RPMI7951 (cell line): ENCODE results near the gene CHKA. TPM values are rescaled to one million over a fixed set of nuclear protein-coding genes. Genes with fewer than 3 reads are reported as not detected.

Experiments used
- DNase-seq: peaks from one replicate; pipeline ENCODE4 v3.0.0-alpha.2; 2012; ENCODE audit warnings: low read depth
- total RNA-seq: library from RNA; depleted of rRNA; stranded (reverse); fragments of >200 nt; shearing (Covaris generic); gene quantifications from 2 replicates; pipeline ENCODE4 v1.2.3, GENCODE V29; 2014

CHKA gene
- total RNA-seq, 1 experiment from 2014 or later: 18.7 TPM

DNA sequence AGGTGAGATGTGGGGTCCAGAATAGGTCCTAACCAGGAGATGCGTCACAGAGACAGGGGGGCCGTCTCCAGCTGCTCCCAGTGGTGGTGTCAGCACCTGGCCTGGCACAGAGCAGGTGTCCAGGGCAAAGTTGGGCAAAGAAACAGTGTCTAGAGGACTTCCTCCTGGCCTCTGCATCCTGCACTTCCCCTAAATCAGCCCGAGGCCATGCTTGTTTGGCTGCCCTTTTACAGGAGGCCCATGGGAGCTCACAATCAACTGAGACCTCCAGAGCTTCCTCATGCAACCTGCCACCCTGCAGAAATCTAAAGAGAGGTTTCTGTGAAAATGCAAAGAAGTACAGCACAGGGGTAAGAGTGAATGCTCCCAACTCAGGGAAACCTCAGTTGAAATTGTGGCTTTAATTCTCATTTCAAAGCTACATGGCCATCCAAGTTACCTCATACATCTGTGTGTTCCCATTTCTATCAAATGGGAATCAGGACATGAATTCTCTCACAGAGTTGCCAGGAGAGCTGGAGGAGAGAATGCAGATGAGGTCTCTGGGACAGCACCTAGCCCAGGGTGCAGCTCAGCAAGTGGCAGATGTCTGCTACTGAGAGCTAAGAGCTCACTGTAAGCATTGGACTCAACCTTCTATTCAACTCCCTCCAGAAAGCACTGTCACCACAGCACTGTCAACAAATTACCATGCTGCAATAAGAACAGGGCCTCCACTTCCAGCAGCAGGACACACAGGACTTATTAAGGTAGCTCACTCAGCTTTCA is 49.7 kb downstream of the CHKA start:
- DNase-seq: no peak

GRCh38 chr11:68067991-68068390 is 53.2 kb downstream of the CHKA start:
- no peak for DNase-seq

- DNase-seq: no peak
Measured at GRCh38 chr11:68066742-68067141, 54.4 kb downstream of the CHKA start.

DNA sequence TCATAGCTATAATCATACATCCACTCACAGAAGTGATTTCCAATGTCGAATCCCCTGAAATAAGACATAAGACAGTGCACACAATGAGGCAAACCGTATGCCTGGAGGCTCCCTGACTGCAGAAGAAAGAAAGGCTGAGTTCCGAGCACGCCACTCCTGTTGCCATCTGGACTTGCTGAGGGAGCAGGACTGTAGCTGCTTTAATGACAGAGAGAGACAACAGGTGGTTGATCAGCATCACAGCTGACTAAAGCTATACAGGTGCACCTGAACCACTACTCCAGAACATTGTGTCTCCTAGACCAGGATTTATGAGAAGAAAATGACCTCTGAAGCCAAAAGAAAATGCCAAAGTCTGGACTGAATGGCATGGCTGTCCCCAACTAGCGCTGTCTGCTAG is 55.3 kb downstream of the CHKA start:
- DNase-seq: no peak

DNA sequence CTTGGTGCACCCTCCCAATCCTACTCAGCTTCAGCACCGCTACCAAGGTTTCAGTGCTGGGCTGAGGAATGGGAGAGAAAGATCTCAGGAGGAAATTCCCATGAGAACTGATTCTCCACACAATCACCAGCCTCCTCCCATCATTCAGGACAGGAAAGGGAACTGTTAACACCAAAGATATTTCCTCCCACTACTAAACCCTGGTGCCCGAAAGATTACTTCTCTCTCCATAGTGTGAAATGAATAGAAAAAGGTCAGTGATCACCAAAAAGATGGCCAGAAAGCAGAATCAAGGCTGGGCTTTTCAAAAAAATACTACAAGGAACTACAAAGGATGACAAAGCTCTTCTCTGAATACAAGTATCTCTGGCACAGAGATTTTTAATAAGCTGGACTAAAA is 56.3 kb downstream of the CHKA start:
- no peak for DNase-seq

DNA sequence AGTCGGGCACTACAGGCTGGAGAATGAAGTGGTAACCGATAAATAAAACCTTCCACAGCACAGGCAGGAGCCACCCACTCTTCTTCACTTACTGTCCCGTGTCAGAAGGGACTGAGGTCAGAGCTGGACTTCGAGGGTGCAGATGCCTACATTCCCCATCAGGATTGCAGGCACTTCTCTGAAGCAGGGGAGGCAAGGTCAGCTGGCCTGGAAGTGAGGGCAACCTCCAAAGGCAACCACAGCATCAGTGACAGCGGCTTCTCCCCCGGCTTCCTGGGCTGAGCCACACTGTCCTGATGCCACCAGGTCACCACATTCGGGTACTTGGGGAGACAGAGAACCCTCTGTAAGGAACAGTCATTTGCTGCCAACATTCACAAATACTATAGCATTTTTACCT is 59.7 kb downstream of the CHKA start:
- DNase-seq: no peak

- no peak for DNase-seq
Measured at GRCh38 chr11:68057807-68058206, 63.4 kb downstream of the CHKA start.

- DNase-seq: no peak
Measured at GRCh38 chr11:68056317-68057285, 64.6 kb downstream of the CHKA start.

- no peak for DNase-seq
Measured at GRCh38 chr11:68053981-68054812, 67.0 kb downstream of the CHKA start.

- no peak for DNase-seq
Measured at GRCh38 chr11:68053117-68053516, 68.1 kb downstream of the CHKA start.

- no peak for DNase-seq
Measured at GRCh38 chr11:68052137-68052873, 68.9 kb downstream of the CHKA start.

DNA sequence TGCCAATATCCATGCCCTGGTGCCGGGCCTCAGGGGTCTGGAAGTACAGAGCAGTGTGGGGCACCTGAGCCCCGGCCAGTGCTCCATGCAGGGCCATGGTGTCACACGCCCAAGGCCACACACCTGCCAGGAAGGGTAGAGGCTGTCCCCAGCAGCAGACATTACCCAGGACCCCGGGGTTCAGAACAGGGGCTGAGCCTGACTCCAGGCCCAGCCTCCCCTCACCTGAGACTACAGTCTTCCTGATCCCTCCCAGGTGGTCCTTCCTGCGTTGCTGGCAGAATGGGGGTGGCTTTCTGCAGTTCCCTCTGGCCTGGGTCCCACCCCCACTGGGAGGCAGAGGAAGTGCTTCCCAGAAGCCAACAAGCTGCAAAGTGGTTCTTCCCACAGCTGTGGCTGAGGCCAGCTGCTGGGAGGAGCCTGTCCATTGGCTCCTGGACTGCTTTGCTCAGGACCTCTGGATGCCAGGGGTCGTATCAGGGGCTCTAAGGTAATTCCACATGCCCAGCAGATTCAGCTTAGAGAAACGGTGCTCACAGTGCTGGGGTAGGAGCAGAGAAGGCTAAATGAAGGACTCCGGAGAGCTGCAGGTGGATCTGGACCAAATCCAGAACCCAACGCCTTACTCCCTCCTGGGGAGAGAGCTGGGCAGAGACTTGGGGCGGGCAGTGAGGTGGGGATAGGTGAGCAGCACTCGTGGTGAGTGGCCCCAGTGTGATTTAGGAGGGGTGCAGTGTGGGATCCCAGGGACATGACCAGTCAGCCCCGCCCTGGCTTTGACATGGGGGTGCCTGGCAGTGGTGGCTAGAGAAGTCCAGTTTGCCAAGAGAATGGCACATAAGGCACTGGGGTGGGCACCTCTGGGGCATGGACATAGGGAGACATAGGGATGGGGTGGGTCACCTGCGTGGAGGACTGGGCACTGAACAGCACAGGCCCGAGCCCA is 69.7 kb downstream of the CHKA start:
- DNase-seq: no peak

DNA sequence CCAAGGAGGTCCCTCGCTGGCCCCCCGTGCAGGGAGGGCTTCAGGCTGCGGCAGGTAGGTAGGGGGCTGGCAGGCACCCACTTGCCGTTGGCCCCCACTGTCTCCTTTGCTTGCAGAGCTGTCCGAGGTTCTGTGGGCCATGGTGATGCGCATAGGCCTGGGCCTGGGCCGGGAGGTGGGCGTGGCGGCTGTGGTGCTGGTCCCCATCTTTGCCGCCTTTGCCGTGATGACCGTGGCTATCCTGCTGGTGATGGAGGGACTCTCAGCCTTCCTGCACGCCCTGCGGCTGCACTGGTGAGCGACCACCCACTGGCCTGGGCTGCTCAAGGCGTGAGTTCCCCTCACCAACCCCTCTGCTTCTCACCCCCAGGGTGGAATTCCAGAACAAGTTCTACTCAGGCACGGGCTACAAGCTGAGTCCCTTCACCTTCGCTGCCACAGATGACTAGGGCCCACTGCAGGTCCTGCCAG is 70.8 kb downstream of the CHKA start:
- no peak for DNase-seq

DNA sequence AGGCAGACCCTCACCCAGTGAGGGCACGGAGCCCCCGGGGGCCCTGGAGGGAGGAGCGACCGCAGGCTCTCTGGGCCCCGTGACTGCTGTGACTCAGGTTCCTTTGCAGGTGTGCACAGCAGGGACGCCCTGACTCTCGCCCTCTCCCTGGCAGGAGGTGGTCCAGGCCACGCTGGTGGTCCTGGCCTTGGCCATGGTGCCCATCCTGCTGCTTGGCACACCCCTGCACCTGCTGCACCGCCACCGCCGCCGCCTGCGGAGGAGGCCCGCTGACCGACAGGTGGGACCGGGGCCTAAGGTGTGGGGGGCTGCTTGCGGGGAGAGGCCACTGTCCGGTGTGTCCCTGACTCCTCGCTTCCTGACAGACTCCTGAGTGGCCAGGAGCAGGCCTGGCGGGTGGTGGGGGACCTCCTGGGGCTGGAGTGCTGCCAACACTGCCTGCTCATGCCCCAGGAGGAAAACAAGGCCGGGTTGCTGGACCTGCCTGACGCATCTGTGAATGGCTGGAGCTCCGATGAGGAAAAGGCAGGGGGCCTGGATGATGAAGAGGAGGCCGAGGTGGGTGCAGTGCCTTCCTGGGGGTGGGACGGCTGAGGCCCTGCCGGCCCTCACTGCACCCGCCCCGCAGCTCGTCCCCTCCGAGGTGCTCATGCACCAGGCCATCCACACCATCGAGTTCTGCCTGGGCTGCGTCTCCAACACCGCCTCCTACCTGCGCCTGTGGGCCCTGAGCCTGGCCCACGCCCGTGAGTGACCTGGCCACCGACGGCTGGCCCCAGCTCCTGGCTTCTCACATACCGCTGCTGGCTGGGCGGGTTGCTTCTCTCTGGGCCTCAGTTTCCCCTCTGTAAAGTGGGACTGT is 71.4 kb downstream of the CHKA start:
- no peak for DNase-seq

GRCh38 chr11:68048681-68049508 is 72.3 kb downstream of the CHKA start:
- DNase-seq: no peak

- no peak for DNase-seq
Measured at GRCh38 chr11:68047437-68048290, 73.5 kb downstream of the CHKA start.

DNA sequence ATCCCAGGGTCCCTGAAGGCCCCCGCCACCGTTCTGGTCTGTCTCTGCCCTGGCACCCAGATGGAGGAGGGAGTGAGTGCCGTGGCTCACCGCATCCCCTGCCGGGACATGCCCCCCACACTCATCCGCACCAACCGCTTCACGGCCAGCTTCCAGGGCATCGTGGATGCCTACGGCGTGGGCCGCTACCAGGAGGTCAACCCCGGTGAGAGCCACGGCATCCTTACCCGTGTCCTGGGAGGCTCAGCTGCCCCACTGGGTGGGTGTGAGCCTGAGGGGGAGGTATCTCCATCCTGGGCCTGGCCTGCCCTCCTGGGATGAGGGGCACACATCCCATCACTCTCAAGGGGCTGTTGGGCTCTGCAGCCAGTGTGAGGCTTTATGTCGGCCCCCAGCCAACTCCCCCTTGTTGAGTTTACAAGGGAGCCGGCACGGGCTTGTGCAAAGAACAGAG is 76.3 kb downstream of the CHKA start:
- DNase-seq: no peak
